Astrocyte (in vitro differentiated cells and primary cell): ENCODE measurements around the gene PSMB9.

Source experiments
- CTCF ChIP-seq: IDR thresholded peaks from 2 replicates; pipeline ENCODE4 v1.5.1; 2011; ENCODE audit warnings: low read depth, mild to moderate bottlenecking, inconsistent platforms, low read length, moderate library complexity; ENCODE audit not compliant: insufficient read depth
- EZH2 ChIP-seq: IDR thresholded peaks from 2 replicates; pipeline ENCODE4 v1.6.1; 2012; ENCODE audit warnings: mild to moderate bottlenecking, low read length, inconsistent platforms; ENCODE audit not compliant: insufficient read depth

- TF ChIP-seq EZH2 = no peak
- TF ChIP-seq CTCF = no peak
Observed at GRCh38 chr6:32815996-32816395, 38.0 kb upstream of the PSMB9 start.
